MM.1S (cell line): ENCODE data around the gene MMP21.

Experiments used
- DNase-seq: peaks from one replicate; pipeline ENCODE4 v3.0.0-alpha.2; 2015
- H2AFZ ChIP-seq: fragments of 300-600 bp; sonication (generic); 2 replicates; pipeline ENCODE4 v1.6.0; 2016; ENCODE audit warnings: antibody characterized with exemption, low read length
- H3F3A ChIP-seq: fragments of 300-600 bp; sonication (generic); 2 replicates; pipeline ENCODE4 v1.6.1; 2016; ENCODE audit warnings: mild to moderate bottlenecking, antibody characterized with exemption, low read length, moderate library complexity, mixed read lengths; ENCODE audit not compliant: insufficient read depth
- H3K27ac ChIP-seq: fragments of 300-600 bp; sonication (generic); 2 replicates; pipeline ENCODE4 v1.5.1; 2016; ENCODE audit warnings: mild to moderate bottlenecking, low read length
- H3K27me3 ChIP-seq: fragments of 300-600 bp; sonication (generic); replicated peaks from 2 replicates; pipeline ENCODE4 v1.6.0; 2016; ENCODE audit warnings: low read length; ENCODE audit not compliant: insufficient read depth
- H3K36me3 ChIP-seq: fragments of 300-600 bp; sonication (generic); replicated peaks from 2 replicates; pipeline ENCODE4 v1.6.1; 2016; ENCODE audit warnings: mild to moderate bottlenecking, low read length, mixed read lengths; ENCODE audit not compliant: insufficient read depth
- H3K4me1 ChIP-seq: fragments of 300-600 bp; sonication (generic); 2 replicates; pipeline ENCODE4 v1.6.1; 2016; ENCODE audit warnings: low read length, mixed read lengths
- H3K4me2 ChIP-seq: fragments of 300-600 bp; sonication (generic); 2 replicates; pipeline ENCODE4 v1.6.0; 2016; ENCODE audit warnings: low read depth, low read length
- H3K4me3 ChIP-seq: fragments of 300-600 bp; sonication (generic); 2 replicates; pipeline ENCODE4 v1.5.1; 2016; ENCODE audit warnings: low read length, mixed read lengths
- H3K79me2 ChIP-seq: fragments of 300-600 bp; sonication (generic); 2 replicates; pipeline ENCODE4 v1.6.1; 2016; ENCODE audit warnings: mixed run types, low read length, mixed read lengths
- H3K9ac ChIP-seq: fragments of 300-600 bp; sonication (generic); 2 replicates; pipeline ENCODE4 v1.6.1; 2016; ENCODE audit warnings: low read length, mixed read lengths
- H3K9me2 ChIP-seq: fragments of 300-600 bp; sonication (generic); replicated peaks from 2 replicates; pipeline ENCODE4 v1.6.1; 2016; ENCODE audit warnings: mild to moderate bottlenecking, low read length, mixed read lengths; ENCODE audit not compliant: insufficient read depth
- H3K9me3 ChIP-seq: fragments of 300-600 bp; sonication (generic); replicated peaks from 2 replicates; pipeline ENCODE4 v1.6.1; 2016; ENCODE audit warnings: mild to moderate bottlenecking, low read length, mixed read lengths; ENCODE audit not compliant: insufficient read depth
- H4K20me1 ChIP-seq: fragments of 300-600 bp; sonication (generic); 2 replicates; pipeline ENCODE4 v1.6.1; 2016; ENCODE audit warnings: mild to moderate bottlenecking, low read length, moderate library complexity, mixed read lengths; ENCODE audit not compliant: insufficient read depth
- EZH2 ChIP-seq: fragments of 300-600 bp; sonication (generic); optimal IDR thresholded peaks from 2 replicates; pipeline ENCODE3; 2017; ENCODE audit warnings: low read depth, mild to moderate bottlenecking, antibody characterized with exemption, low read length, mixed read lengths
- EZH2phosphoT487 ChIP-seq: fragments of 300-600 bp; sonication (generic); IDR thresholded peaks from 2 replicates; pipeline ENCODE4 v1.6.1; 2018; ENCODE audit warnings: antibody characterized with exemption, low read length
- TF ChIP-seq, protein P1 (sequence below): fragments of 300-600 bp; sonication (generic); IDR thresholded peaks from 2 replicates; pipeline ENCODE4 v1.5.1; 2016; ENCODE audit warnings: antibody characterized with exemption, low read length, mixed read lengths

Gene MMP21

DNA sequence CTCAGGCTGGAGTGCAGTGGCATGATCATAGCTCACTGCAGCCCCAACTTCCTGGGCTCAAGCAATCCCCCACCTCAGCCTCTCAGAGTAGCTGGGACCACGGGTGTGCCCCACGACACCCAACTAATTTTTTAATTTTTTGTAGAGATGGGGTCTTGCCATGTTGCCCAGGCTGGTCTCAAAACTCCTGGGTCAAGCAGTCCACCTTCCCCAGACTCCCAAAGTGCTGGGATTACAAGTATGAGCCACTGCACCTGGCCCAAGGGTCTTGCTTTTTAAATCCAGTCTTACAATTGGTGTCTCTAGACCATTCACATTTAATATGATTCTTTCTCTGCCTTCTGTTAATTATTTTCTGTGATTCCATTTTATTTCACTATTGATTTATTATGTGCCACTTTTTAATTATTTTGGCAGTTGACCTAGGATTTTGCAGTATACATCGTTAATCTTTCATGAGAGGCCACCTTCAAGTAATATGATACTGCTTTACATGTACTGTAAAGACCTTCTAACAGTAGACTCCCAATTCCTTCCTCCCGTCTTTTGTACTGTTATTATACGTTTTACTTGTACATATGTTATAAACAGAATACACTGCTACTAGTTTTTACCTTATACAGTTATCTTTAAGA, 18.7 kb downstream of the MMP21 start:
- H3K9me3 ChIP-seq = no peaks in the 10 kb centered on the region
- H3K9me2 ChIP-seq = no peaks in the 10 kb centered on the region
- H3K36me3 ChIP-seq = peaks cover 20% of the 10 kb centered on the region; the same call in 1 of the 2 replicates
- peaks cover 18% of the 10 kb centered on the region for H3K79me2 ChIP-seq
- H3K27me3 ChIP-seq = no peaks in the 10 kb centered on the region
- no peak overlapping the region for H3K9ac ChIP-seq
- no peak for DNase-seq
- H4K20me1 ChIP-seq = no peaks in the 10 kb centered on the region
- H3K4me2 ChIP-seq = no peak overlapping the region
- no peaks in the 10 kb centered on the region for H3K4me1 ChIP-seq
- H3K4me3 ChIP-seq = no peak overlapping the region
- H3K27ac ChIP-seq = no peak overlapping the region
- H3F3A ChIP-seq = no peaks in the 10 kb centered on the region
- no peak overlapping the region for H2AFZ ChIP-seq
- TF ChIP-seq EZH2 = no peak
- TF ChIP-seq, protein P1, sequence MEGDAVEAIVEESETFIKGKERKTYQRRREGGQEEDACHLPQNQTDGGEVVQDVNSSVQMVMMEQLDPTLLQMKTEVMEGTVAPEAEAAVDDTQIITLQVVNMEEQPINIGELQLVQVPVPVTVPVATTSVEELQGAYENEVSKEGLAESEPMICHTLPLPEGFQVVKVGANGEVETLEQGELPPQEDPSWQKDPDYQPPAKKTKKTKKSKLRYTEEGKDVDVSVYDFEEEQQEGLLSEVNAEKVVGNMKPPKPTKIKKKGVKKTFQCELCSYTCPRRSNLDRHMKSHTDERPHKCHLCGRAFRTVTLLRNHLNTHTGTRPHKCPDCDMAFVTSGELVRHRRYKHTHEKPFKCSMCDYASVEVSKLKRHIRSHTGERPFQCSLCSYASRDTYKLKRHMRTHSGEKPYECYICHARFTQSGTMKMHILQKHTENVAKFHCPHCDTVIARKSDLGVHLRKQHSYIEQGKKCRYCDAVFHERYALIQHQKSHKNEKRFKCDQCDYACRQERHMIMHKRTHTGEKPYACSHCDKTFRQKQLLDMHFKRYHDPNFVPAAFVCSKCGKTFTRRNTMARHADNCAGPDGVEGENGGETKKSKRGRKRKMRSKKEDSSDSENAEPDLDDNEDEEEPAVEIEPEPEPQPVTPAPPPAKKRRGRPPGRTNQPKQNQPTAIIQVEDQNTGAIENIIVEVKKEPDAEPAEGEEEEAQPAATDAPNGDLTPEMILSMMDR = no peak
- no peak for TF ChIP-seq EZH2phosphoT487

- H3K79me2 ChIP-seq = peaks cover 22% of the 10 kb centered on the region
- H4K20me1 ChIP-seq = no peaks in the 10 kb centered on the region
- no peak overlapping the region for H3K4me3 ChIP-seq
- H3K9ac ChIP-seq = no peak overlapping the region
- H3F3A ChIP-seq = no peaks in the 10 kb centered on the region
- H3K27ac ChIP-seq = no peak overlapping the region
- no peak overlapping the region for H2AFZ ChIP-seq
- TF ChIP-seq EZH2 = no peak
- TF ChIP-seq EZH2phosphoT487 = no peak
- TF ChIP-seq, protein P1 = no peak
- H3K27me3 ChIP-seq = no peaks in the 10 kb centered on the region
- DNase-seq = no peak
- no peaks in the 10 kb centered on the region for H3K9me3 ChIP-seq
- no peaks in the 10 kb centered on the region for H3K4me1 ChIP-seq
- no peaks in the 10 kb centered on the region for H3K9me2 ChIP-seq
- no peak overlapping the region for H3K4me2 ChIP-seq
- H3K36me3 ChIP-seq = peaks cover 20% of the 10 kb centered on the region; the same call in 1 of the 2 replicates
Observed at GRCh38 chr10:125756196-125756595, 19.4 kb downstream of the MMP21 start.

GRCh38 chr10:125747417-125747816, 28.2 kb downstream of the MMP21 start:
- H4K20me1 ChIP-seq = no peaks in the 10 kb centered on the region
- H2AFZ ChIP-seq = no peak overlapping the region
- H3K4me1 ChIP-seq = peaks cover 15% of the 10 kb centered on the region
- H3K4me2 ChIP-seq = no peak overlapping the region
- H3K79me2 ChIP-seq = 0 out of 2 replicates have a peak, but pooled peaks cover 6% of the 10 kb centered on the region
- no peaks in the 10 kb centered on the region for H3K27me3 ChIP-seq
- H3K4me3 ChIP-seq = no peak overlapping the region
- no peak for DNase-seq
- H3K36me3 ChIP-seq = peaks cover 35% of the 10 kb centered on the region
- 0 out of 2 replicates have a peak, but pooled peaks cover 7% of the 10 kb centered on the region for H3F3A ChIP-seq
- H3K9ac ChIP-seq = no peak overlapping the region
- H3K27ac ChIP-seq = no peak overlapping the region
- H3K9me3 ChIP-seq = no peaks in the 10 kb centered on the region
- TF ChIP-seq, protein P1 = no peak
- TF ChIP-seq EZH2phosphoT487 (no peak), EZH2 (no peak)
- H3K9me2 ChIP-seq = no peaks in the 10 kb centered on the region
